GM18499 (cell line): ENCODE measurements around the gene TNFRSF1B.
"Not testable (repeated sequence)": the region's sequence is repeated elsewhere in the genome, so short reads cannot be mapped to it uniquely, and the experiment has no call there.

Experiments
- ATAC-seq: cut with Tn5 transposase; IDR thresholded peaks from one replicate; pipeline ENCODE4 v1.9.1; 2021; ENCODE audit warnings: moderate number of reproducible peaks; ENCODE audit not compliant: insufficient read depth, unreplicated experiment

The TNFRSF1B gene

DNA sequence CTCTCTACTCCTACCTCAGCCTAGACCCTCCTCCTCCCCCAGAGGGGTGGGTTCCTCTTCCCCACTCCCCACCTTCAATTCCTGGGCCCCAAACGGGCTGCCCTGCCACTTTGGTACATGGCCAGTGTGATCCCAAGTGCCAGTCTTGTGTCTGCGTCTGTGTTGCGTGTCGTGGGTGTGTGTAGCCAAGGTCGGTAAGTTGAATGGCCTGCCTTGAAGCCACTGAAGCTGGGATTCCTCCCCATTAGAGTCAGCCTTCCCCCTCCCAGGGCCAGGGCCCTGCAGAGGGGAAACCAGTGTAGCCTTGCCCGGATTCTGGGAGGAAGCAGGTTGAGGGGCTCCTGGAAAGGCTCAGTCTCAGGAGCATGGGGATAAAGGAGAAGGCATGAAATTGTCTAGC lies 41.5 kb downstream of the TNFRSF1B start:
- ATAC-seq, result no peak

DNA sequence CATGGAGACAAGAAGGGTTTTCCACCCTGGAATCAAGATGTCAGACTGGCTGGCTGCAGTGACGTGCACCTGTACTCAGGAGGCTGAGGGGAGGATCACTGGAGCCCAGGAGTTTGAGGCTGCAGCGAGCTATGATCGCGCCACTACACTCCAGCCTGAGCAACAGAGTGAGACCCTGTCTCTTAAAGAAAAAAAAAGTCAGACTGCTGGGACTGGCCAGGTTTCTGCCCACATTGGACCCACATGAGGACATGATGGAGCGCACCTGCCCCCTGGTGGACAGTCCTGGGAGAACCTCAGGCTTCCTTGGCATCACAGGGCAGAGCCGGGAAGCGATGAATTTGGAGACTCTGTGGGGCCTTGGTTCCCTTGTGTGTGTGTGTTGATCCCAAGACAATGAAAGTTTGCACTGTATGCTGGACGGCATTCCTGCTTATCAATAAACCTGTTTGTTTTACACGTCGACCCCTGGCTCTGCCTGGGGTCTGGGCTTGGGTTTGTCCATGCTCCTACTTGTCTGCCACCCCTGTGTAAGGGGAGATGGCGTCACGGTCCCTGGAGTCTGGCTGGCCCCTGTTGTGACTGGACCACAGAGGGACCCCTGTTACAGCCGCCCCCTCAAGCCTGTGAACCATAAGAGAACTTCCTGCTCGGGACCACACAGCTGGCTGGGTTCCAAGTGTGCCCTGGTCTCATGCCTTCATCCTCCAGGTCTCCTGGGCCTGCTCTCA lies 42.1 kb downstream of the TNFRSF1B start:
- no peak for ATAC-seq

DNA sequence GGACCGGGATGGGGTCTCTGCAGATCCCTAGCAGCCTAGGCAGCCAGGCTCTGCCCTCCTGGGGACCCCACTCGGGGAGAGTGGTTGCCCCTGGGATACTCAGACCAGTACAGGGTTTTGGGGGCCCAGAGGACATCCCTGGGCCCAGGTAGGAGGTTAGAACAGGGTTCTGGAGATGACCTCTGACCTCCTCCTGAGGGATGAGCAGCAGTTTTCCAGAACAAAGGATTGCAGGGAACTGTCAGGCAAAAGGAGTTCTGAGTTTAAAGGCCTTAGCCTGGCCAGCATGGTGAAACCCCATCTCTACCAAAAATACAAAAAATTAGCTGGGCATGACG lies 42.7 kb downstream of the TNFRSF1B start:
- no peak for ATAC-seq

DNA sequence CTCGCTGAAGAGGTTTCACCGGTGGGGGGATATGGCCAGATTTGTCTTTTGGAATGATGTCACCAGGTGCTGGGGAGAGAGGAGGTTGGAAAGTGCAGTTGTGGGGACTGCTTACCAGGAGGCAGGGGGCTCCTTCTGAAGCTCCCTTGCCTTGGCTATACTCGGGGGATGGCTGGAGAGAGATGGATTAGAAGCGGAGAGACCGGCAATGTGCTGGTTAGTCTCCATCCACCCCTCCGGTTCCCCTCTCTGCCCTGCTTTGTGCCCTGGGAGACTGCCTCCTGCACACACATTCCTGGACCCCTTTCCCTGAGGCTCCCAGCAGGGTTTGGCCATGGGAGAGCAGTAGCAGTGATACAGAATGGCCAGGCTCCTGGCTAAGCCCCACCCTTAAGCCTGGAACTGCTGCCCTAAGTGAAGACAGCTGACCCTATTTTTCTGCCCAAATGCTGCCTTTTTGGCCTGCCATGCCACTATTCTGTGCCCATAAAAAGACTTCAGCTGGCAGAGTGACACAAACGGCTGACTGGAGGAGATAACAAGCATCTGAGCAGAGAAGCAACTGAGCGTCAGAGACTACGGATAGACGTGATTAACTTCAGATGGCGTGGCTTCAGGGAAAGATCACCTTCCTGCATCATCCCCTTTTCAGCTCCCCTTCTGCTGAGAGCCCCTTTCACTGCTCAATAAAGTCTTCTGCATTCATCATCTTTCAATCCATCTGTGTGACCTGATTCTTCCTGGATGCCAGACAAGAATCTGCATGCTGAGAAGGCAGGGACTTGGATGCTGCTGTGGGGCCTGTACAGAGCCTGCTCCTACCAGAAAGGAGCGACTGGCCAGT lies 48.5 kb downstream of the TNFRSF1B start:
- no peak for ATAC-seq

DNA sequence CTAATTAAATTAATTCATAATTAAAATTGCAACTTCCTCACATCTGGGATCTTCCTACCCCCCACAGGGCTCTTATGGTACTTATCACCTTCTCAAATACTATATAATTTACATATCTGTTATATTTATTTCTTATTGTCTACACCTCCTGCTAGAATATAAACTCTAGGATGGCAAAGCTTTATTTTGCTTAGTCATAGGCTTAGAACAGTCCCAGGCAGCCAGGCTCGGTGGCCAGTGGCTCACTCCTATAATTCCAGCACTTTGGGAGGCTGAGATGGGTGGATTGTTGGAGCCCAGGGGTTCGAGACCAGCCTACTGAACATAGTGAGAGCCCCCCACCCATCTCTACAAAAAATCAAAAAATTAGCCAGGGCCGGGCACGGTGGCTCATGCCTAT lies 53.0 kb downstream of the TNFRSF1B start:
- no peak for ATAC-seq

DNA sequence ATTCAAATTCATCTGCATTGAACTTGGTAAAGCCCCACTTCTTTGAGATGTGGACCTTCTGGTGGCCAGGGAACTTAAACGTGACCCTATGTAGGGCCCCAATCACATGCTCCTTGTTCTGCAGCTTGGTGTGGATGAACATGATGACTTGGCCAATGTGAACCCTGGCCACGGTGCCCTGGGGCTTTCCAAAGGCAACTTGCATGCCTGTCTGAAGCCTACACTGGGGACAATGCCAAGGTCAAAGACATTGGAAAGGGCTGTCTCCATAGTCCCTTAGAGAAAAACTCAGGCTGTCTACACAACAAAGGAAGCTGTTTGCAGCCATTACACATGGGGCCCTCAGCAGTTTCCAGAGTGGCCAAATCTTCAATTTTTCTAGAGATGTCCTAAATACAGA lies 54.1 kb downstream of the TNFRSF1B start:
- no peak for ATAC-seq

DNA sequence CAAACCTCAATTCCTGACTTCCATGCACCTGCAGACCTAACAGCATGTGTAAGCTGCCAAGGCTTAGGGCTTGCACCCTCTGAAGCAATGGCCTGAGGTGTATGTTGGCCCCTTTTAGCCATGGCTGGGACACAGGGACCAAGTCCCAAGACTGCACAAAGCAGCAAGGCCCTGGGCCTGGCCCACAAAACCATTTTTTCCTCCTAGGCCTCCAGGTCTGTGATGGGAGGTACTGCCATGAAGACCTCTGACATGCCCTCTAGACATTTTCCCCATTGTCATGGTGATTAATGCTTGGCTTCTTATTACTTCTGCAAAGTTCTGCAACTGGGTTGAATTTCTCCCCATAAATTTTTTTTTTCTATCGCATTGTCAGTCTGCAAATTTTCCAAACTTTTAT lies 55.9 kb downstream of the TNFRSF1B start:
- ATAC-seq, result not testable (repeated sequence)

DNA sequence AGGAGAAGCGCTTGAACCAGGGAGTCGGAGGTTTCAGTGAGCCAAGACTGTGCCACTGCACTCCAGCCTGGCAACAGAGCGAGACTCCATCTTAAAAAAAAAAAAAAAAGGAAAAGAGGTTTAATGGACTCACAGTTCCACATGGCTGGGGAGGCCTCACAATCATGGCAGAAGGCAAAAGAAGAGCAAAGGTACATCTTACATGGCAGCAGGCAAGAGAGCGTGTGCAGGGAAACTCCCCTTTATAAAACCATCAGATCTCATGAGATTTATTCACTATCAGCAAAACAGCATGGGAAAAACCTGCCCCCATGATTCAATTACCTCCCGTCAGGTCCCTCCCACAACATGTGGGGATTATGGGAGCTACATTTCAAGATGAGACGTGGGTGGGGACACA lies 57.3 kb downstream of the TNFRSF1B start:
- not testable (repeated sequence) for ATAC-seq

DNA sequence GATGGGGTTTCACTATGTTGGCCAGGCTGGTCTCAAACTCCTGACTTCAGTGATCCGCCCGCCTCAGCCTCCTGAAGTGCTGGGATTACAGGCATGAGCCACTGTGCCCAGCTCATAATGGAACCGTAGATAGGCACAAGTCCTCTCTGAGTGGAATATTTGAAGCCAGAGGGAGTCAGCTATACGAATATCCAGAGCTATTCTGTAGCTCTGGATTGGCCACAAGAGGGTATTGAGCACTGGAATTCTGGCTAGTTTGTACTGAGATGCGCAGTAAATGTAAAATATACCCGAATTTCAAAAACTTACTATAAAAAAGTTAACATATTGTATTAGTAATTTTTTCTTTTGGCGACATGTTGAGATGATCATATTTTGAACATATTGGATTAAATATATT lies 62.2 kb downstream of the TNFRSF1B start:
- no peak for ATAC-seq

DNA sequence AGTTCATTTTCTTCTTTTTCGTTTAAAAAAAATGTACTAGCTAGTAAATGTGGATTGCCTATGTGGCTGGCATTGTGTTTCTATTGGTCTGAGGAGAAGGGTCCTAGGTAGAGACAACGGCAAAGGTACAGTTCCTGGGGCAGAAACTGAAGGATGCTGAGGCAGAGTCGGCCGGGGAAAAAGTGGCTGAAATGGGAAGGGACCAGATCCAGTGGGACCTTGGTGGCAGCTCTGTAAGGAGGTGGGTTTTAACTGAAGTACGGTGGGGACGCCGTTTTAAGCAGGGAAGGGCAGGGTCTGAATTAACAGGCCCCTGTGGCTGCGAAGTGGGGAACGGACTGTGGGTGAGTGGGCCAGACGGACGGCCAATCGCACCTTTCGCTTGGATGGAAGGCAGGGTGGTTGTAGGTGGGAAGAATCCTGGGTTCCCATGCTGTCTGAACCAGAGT lies 62.6 kb downstream of the TNFRSF1B start:
- ATAC-seq, result no peak

DNA sequence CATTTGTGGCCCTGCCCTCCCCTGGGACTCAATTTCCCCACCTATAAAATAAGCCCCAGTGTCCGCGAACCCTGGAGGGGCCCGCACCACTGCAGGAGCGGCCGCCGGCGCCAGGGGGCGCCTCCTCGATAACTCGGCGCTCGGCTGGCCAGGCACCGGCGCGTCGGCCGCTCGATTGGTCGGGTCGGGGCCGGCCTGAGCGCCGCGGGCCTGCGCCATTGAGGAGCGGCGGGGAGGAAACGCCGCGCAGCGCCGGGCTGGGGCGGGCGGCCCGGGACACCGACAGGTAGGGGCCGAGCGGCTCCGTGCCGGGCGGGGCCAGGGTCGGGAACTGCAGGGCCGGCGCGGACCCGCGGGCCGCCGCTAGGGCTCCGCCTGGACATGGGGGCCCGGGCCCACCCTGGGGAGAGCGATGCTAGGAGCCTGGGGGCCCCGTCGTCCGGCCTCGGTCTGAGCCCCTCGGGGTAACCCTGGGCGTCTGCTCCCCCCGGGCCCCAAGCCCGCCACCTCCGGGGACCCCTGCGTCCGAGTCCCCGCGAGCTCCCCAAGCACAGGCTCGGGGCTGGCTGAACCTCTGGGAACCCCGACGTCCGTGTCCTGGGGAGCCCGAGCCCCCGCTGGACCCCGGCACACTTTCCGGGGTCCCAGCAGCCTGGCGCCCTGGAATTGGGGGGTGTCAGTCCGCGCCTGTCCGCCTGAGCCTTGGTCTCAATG lies 63.2 kb downstream of the TNFRSF1B start, which contains the start of gene VPS13D:
TSS of gene VPS13D (plus strand) at position 196 of the 714 bp plus-strand sequence. CDS start 4,237 bp downstream, outside the sequence.
- no peak for ATAC-seq

DNA sequence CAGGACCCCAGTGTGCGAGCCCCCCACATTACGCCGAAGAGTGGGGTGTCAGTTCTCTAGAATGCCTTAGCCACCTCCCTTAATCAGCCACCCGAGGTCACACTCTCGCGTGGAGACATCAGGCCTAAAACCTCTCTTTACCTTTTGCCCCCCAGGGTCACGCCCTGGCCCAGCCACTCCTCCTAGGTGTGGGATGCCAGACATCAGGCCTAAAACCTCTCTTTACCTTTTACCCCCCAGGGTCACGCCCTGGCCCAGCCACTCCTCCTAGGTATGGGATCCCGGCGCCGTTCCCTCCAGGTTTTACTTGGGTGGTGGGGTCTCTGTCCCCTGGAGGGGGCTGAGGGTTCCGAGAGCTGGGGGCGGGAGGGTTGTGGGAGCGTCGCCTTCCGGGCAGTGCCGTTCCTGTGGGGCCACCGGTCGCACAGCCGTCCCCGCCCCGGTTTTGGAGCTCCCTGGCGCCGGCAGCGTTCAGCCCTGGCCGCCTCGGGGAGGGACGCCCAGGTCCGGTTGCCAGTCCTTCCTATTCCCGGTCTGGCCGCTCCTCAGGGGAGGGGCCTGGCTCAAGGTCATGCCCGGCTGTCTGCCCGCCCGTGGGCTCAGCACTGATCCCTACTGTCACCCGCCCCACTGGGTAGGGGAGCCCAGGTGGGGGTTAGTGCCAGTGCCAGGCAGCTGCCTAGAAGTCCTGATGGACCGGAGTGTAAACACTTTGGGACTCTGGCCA lies 63.9 kb downstream of the TNFRSF1B start:
- ATAC-seq, result no peak

DNA sequence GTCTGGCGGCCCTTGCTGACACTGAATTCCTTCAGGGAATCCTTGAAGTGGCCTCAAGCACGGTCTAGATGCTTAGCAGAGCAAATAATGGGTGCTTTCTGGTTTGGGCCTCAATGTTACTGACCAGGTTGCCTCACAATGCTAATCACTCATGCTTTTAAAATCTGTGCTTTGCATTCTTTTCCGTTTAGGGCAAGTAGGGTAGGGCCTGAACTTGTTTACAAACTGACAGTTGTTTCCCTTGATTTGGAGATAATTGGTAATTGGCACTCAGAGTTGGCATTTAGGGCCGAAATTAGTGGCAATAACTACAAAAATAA lies 64.4 kb downstream of the TNFRSF1B start:
- ATAC-seq, result no peak

DNA sequence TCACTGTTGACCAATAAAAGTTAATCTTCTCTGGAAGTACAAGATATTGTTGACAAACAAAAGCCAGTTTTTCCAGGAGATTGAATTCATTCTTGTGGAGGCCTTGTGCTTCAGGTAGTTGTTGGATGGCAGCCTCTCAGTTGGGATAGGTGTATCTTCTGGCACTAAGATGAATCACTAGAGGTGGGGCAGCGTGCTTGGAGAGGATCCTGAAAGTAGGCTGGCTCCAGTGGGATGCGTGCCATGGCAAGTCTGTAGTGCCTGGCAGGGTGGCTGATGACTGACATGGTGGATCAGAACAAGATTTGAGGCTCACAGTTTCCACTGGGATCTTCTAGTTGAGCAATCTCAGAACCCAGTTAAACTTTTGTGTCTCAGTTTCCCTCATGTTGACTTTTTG lies 65.4 kb downstream of the TNFRSF1B start:
- ATAC-seq, result no peak

DNA sequence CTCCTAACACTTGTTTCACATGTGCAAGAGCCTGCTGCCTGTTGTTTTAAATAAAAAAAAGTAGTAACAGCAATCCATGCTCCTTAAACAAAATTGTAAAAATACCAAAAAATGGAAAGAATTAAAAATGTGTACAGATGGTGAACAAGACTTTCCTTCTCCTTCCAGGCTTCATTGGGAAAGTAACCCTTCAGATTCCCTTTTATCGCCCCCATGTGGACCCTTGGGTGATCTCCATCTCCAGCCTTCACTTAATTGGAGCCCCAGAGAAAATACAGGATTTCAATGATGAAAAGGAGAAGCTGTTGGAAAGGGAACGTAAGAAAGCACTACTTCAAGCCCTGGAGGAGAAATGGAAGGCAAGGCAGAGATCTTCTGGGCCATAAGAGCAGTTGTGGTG lies 77.3 kb downstream of the TNFRSF1B start:
- no peak for ATAC-seq

DNA sequence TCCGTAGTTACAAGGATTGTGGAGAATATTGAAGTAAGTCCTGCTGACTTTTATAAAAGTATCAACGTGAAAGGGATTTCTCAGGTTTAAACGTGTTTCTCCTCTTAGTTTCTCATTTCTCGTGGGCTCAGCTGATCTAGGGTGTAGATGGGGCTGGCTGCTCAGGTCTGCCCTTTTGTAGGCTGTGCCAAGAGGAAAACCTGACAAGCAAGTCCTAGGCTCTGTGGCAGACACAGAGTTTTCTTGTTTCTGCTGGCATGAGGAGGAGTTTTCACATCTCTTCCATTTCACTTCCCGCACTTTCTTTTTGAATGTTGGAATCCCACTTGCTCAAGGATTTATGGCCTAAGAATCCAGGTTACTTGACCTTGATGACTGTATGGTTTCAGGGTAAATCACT lies 77.8 kb downstream of the TNFRSF1B start:
- ATAC-seq, result no peak

DNA sequence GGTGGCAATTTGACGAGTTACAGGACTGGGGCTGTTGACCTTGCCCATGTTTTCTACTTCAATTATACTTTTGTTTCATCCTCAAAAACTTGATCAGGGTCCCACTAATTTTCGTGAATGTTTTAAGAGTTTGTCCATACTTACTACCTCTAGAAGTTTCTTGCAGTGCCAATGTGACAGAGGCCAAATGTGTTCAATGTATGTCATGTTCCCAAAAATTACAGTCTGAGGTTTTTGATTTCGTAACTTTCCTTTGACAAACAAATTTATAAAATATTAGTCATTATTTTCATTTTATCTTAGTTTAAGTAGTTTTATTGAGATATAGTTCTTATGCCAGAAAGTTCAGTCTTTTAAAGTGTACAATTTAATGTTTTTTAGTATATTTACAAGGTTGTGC lies 78.3 kb downstream of the TNFRSF1B start:
- ATAC-seq, result no peak

DNA sequence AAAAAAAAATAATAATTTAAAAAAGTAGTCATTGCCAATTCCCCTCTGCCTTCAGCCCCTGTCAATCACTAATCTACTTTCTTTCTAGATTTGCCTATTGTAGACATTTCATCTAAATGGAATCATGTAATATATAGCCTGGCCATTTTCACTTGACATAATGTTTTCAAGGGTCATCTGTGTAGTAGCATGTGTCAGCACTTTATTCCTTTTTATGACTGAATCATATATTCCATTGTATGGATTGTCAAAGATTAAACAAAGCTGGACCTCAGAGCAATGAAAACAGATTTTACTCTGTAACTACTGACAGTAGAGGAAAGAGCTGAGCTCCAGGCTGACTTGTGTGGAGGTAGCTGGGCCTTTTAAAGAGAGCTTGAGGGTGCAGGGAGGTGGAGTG lies 78.9 kb downstream of the TNFRSF1B start:
- no peak for ATAC-seq

DNA sequence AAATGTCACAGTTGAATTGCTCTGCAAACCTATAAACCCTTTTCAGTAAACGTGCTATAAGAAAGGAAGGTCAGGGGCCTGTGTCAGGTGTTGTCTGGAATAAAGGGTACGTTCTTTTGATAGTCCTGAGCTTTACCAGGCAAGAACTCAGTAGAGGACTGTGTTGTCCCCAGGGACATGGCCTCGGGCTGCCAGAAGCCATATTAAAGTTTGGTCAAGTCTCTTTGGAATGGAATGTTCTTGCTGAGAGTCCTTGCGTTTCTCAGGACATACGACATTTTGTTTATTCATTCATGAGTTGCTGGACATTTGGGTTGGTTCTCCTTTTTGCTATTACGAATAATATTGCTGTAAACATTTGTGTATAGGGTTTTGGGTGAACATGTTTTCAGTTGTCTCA lies 79.8 kb downstream of the TNFRSF1B start:
- ATAC-seq, result no peak

DNA sequence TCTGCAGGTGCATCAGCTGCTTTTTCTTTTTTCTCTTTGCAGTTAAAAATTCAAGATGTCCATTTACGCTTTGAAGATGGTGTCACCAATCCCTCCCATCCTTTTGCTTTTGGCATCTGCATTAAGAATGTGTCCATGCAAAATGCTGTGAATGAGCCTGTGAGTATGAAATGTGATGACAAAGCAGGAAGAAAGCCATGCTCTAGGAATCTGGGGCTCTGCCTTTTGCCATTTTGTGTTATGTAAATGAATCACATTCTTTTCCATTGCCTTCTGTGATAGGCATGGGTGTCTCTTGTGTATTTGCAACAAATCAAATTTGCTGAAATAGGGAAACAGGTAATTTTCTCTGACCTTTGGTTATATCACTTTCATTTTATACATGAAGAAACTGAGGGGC lies 82.4 kb downstream of the TNFRSF1B start:
- no peak for ATAC-seq

DNA sequence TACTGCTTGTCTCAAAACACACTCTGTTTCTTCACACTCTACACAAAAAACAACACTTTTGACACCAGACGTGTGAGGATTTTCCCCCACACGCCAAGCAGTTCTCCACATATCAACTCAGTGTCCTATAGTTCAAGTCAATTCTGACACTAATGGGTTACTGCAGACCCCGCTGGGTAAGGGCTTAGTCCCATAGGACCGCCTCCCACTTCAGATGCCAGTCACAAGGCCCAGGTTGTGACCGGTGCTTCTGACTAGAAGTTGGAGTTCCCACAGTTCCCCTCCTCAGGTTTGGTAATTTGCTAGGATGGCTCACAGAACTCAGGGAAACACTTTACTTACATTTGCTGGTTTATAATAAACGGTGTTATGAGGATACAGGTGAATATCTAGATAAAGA lies 83.0 kb downstream of the TNFRSF1B start:
- ATAC-seq, result no peak
